Measurements from ENCODE around the gene GNAS. TPM values are rescaled to one million over a fixed set of nuclear protein-coding genes. Genes with fewer than 3 reads are reported as not detected.

The GNAS gene
- total and polyA plus RNA-seq, 9 donors = 1,389 to 3,620 (median 3,139) TPM

DNA sequence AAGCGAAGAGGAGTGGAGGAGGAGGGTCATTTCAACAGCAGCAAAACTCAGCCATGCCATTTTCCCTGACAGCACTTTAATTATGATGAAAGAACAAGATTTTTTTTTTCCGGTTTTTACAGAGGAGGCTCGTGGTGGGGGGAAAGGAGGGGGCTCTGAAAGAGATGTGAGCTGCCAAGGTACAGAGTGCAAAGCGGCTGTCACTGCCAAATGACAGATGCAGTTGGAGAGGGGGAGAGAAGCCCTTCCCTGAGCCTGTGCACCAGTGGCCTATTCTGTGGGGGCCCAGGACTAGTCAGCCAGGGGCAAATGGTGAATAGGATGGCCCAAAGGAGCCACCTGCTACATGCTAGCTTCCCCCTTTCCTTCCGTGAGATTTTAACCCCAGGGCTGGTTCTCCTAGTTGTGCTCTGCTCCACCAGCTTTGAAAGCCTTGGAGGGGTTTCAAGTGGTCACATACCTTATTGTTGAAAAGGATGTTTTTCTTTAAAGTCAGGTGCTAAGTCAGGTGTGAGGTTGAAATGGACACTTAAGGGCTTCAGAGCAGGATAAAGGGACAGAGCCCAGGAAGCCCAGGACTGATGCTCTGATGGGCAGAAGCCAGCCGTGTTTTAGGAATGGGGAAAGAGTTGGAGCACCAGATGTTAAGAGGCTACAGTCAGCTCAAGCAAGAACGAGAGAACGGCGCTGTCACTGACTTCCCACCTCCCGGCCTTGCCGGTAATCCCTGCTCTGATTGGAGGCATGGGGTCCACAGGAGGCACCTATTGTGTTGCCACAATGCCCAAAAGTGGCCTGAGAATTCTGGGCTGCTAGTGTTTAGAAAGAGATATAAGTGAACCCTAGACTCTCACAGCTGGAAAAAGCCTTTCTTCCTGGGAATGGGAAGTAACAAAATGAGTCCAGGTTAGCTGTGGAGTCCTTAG is 24.8 kb downstream of the GNAS start:
- Histone ChIP-seq H3K27me3 (ENCODE audit: control insufficient read depth, insufficient read depth, low read length) (no peaks in the 10 kb centered on the region), H3K4me1 (ENCODE audit: control insufficient read depth, insufficient read depth, low read length) (peaks cover 64% of the 10 kb centered on the region), H3K27ac (ENCODE audit: low read length) (peak overlapping the region; percentile 45), H3K9me3 (replicated peaks; ENCODE audit: control insufficient read depth, low read depth, low read length) (no peaks in the 10 kb centered on the region), H3K36me3 (ENCODE audit: control insufficient read depth, insufficient read depth, low read length) (peaks cover 32% of the 10 kb centered on the region), H3K4me3 (ENCODE audit: low read length) (no peak overlapping the region)
- no peak for DNase-seq
- WGBS (ENCODE audit: insufficient coverage) = 18% methylated on average over 6 of the region's 11 CpGs

DNA sequence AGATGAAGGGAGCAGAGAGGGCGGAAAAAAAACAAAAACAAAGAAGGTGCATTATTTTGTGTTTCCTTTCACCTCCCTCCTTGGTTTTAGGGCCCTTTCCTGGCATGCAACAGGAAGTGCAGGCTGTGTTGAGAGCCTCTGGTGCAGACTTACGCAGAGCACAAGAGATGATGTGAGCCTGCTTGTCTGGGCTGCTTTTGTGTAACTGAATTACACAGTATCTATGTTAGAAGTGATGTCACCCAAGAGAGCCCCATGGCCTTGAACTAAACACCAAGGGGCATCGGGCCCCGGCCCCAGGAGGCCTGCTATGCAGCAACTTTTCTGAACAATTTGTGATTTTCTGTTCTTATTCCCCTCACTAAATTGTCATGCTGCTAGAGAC is 25.5 kb downstream of the GNAS start:
- DNase-seq = no peak
- H3K27me3 ChIP-seq (ENCODE audit: control insufficient read depth, insufficient read depth, low read length) = no peaks in the 10 kb centered on the region
- peaks cover 29% of the 10 kb centered on the region for H3K36me3 ChIP-seq (ENCODE audit: control insufficient read depth, insufficient read depth, low read length)
- H3K4me1 ChIP-seq (ENCODE audit: control insufficient read depth, insufficient read depth, low read length) = peaks cover 65% of the 10 kb centered on the region
- no peak overlapping the region for H3K4me3 ChIP-seq (ENCODE audit: low read length)
- H3K27ac ChIP-seq (ENCODE audit: low read length) = peak overlapping the region; percentile 45
- H3K9me3 ChIP-seq (replicated peaks; ENCODE audit: control insufficient read depth, low read depth, low read length) = no peaks in the 10 kb centered on the region
- no CpG with 5 or more reads among the region's 4 CpGs for WGBS (ENCODE audit: insufficient coverage)

DNA sequence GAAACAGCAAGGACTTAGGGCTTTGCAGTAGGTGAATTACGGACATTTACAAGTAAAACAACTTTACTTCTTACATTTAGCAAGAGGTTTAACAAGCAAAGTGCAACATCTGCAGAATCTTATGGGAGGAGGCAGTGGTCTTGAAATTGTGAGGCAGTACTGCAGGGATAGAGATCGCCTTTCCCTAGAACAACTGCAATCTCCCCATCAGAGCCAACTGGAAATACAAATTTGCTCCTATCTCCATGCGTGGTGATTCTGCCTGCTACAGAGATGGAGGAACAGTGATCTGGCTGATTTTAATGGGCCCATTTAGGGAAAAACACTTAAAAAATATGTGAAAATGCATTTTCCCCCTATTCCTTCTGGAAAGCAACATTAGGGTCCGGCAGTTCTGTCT is 25.9 kb downstream of the GNAS start:
- peaks cover 67% of the 10 kb centered on the region for H3K4me1 ChIP-seq (ENCODE audit: control insufficient read depth, insufficient read depth, low read length)
- no peak overlapping the region for H3K4me3 ChIP-seq (ENCODE audit: low read length)
- DNase-seq = no peak
- peak overlapping the region; percentile 45 for H3K27ac ChIP-seq (ENCODE audit: low read length)
- no peaks in the 10 kb centered on the region for H3K27me3 ChIP-seq (ENCODE audit: control insufficient read depth, insufficient read depth, low read length)
- no peaks in the 10 kb centered on the region for H3K9me3 ChIP-seq (replicated peaks; ENCODE audit: control insufficient read depth, low read depth, low read length)
- WGBS (ENCODE audit: insufficient coverage) = 80% methylated on average over 1 of the region's 4 CpGs
- H3K36me3 ChIP-seq (ENCODE audit: control insufficient read depth, insufficient read depth, low read length) = peaks cover 29% of the 10 kb centered on the region

DNA sequence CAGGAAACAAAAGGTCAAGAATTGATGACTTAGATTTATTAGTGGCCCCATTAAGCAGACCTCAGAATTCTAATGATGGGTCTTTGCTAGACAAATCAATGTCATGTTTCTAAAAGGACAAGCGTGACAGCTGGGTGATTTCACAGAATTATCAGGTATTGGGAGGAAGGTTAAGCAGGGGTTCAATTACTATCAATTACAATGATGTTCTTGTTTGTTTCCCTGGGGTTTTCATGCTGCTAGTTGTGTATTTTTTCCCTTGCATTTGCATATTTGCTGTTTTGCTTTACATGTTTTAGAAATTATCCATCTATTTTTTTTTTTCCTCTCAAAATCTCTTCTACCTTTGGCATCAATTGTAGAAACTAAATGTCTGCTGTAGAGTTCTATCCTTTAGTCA is 27.9 kb downstream of the GNAS start:
- H3K4me3 ChIP-seq (ENCODE audit: low read length) = no peak overlapping the region
- peaks cover 22% of the 10 kb centered on the region for H3K36me3 ChIP-seq (ENCODE audit: control insufficient read depth, insufficient read depth, low read length)
- no CpG with 5 or more reads among the region's 1 CpG for WGBS (ENCODE audit: insufficient coverage)
- no peak overlapping the region for H3K27ac ChIP-seq (ENCODE audit: low read length)
- H3K4me1 ChIP-seq (ENCODE audit: control insufficient read depth, insufficient read depth, low read length) = peaks cover 64% of the 10 kb centered on the region
- no peaks in the 10 kb centered on the region for H3K9me3 ChIP-seq (replicated peaks; ENCODE audit: control insufficient read depth, low read depth, low read length)
- no peak for DNase-seq
- H3K27me3 ChIP-seq (ENCODE audit: control insufficient read depth, insufficient read depth, low read length) = no peaks in the 10 kb centered on the region

DNA sequence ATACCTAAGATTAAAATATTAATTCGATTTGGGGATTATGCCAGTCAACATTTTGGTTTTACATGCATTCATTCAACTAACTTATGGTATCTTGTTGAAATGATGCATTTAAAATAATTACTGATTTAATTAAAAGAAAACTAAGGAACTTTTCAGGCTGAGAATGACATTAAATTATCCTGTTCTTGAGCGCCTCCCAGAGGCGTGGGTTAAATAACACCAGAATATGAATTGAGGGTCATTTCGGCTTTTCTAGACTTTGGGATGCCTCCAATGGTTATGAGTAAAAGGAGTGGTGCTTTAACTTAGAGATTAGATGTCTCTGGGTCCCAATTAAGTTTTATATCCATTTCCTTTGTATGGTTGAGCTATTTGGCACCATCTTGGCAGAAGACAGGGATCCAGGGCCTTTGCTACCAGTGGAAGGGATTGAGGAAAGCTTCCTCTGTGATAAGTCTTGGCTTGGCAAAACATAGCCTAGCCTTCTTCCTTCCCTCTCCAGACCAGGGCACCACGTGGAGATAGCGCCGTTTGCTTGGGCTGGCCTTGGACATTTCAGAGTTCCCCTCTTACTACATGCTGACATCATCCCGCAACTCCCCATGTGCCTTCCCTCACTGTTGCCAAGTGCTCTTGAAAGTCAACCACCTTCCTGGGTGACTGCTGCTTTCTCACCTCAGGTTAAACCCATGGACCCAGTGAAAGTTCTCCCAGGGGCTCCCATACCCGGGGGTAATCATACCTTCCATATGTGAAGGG is 28.7 kb downstream of the GNAS start:
- no peak for DNase-seq
- H3K27ac ChIP-seq (ENCODE audit: low read length) = peak overlapping the region; percentile 21
- H3K36me3 ChIP-seq (ENCODE audit: control insufficient read depth, insufficient read depth, low read length) = peaks cover 19% of the 10 kb centered on the region
- no peaks in the 10 kb centered on the region for H3K9me3 ChIP-seq (replicated peaks; ENCODE audit: control insufficient read depth, low read depth, low read length)
- no peaks in the 10 kb centered on the region for H3K27me3 ChIP-seq (ENCODE audit: control insufficient read depth, insufficient read depth, low read length)
- no peak overlapping the region for H3K4me3 ChIP-seq (ENCODE audit: low read length)
- peaks cover 59% of the 10 kb centered on the region for H3K4me1 ChIP-seq (ENCODE audit: control insufficient read depth, insufficient read depth, low read length)
- 83% methylated on average over 4 of the region's 9 CpGs for WGBS (ENCODE audit: insufficient coverage)

DNA sequence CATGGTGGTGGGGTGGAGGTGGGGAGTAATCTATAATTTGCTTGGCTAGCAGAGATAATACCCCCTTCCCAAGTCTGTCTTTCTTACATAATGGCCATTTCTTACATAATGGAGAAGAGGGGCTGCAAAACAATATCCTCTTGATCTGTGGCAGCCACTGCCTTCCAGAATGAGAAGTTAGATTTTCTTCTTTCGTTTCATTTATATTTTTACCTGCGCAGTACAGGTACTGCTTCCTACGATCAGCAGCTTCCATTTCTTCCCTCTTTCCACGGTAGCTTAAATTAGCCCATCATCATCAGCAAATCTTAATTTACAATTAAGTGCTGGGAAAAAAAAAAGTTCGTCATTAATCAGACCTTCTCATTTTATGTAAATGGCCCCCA is 30.2 kb downstream of the GNAS start:
- Histone ChIP-seq H3K4me1 (ENCODE audit: control insufficient read depth, insufficient read depth, low read length) (peaks cover 45% of the 10 kb centered on the region), H3K27me3 (ENCODE audit: control insufficient read depth, insufficient read depth, low read length) (no peaks in the 10 kb centered on the region), H3K9me3 (replicated peaks; ENCODE audit: control insufficient read depth, low read depth, low read length) (no peaks in the 10 kb centered on the region), H3K27ac (ENCODE audit: low read length) (peak overlapping the region; percentile 50), H3K4me3 (ENCODE audit: low read length) (no peak overlapping the region), H3K36me3 (ENCODE audit: control insufficient read depth, insufficient read depth, low read length) (peaks cover 16% of the 10 kb centered on the region)
- no peak for DNase-seq
- no CpG with 5 or more reads among the region's 5 CpGs for WGBS (ENCODE audit: insufficient coverage)

DNA sequence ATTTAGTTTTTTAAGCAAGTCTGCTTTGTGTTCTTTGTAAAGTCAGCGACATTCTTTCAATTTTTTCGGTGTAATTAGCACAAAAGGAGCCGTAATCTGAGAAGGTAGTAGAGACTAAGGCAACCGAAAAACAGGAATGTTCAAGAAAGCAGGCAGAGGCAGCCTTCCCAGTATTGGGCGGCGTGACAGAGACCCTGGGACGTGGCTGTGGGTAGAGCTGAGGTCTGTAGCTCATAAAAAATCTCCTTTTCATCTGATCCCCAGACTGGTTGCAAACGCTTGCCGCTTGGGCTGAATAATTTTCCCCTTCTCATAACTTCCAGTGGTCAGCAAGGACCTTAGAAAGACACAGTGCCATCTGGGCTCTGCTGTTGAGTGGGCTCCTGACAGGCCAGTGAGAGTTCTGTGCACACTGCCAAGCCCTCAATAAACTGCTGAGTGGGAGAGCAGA is 30.8 kb downstream of the GNAS start:
- Histone ChIP-seq H3K36me3 (ENCODE audit: control insufficient read depth, insufficient read depth, low read length) (peaks cover 13% of the 10 kb centered on the region), H3K4me3 (ENCODE audit: low read length) (no peak overlapping the region), H3K9me3 (replicated peaks; ENCODE audit: control insufficient read depth, low read depth, low read length) (no peaks in the 10 kb centered on the region), H3K27ac (ENCODE audit: low read length) (peak overlapping the region; percentile 50), H3K27me3 (ENCODE audit: control insufficient read depth, insufficient read depth, low read length) (no peaks in the 10 kb centered on the region), H3K4me1 (ENCODE audit: control insufficient read depth, insufficient read depth, low read length) (peaks cover 45% of the 10 kb centered on the region)
- 50% methylated on average over 1 of the region's 9 CpGs for WGBS (ENCODE audit: insufficient coverage)
- DNase-seq = no peak

DNA sequence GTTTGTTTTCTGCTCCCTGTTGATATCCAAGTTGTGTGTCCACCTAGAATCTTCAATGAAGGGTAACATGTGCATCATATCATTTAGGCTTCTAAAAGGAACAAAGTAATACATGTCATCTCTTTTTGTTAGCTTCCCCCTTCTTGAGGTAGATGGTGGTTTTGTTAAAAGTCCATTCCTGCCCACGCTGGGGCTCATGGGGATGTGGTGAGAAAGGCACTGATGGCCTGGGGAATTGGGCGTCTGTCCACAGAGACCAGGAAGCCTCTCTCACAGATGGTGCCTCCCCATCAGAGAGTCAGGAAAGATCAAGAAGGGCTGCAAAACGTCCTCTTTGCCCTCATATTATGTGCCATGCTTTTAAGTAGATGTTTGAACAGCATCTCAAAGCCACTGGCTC is 32.5 kb downstream of the GNAS start:
- no peak for DNase-seq
- whole genome bisulfite sequencing (ENCODE audit: insufficient coverage) = 71% methylated on average over 1 of the region's 3 CpGs

DNA sequence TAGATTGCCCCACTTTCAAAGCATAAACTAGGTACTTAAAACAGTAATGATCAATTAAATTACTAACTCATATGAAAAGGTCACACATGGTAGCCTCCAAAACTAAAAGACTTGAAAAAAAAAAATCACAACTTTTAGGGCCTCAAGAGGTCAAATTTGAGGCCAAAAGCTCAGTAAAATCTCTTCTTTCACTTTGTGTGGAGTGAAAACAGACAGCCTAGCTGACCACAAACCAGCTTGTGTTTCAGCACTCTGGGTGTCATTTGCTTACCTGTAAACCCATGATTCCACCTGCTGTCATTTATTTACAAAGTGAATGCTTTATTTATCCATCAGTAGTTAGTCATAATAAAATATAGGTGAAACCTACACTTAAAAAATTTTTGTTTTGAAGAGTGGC is 34.0 kb downstream of the GNAS start:
- DNase-seq = no peak
- H3K4me1 ChIP-seq (ENCODE audit: control insufficient read depth, insufficient read depth, low read length) = peaks cover 29% of the 10 kb centered on the region
- no peaks in the 10 kb centered on the region for H3K27me3 ChIP-seq (ENCODE audit: control insufficient read depth, insufficient read depth, low read length)
- peaks cover 10% of the 10 kb centered on the region for H3K36me3 ChIP-seq (ENCODE audit: control insufficient read depth, insufficient read depth, low read length)
- no peak overlapping the region for H3K27ac ChIP-seq (ENCODE audit: low read length)
- no peak overlapping the region for H3K4me3 ChIP-seq (ENCODE audit: low read length)
- H3K9me3 ChIP-seq (replicated peaks; ENCODE audit: control insufficient read depth, low read depth, low read length) = no peaks in the 10 kb centered on the region

More for the DNA sequence above, 32.5 kb downstream of the GNAS start:
- H3K9me3 ChIP-seq (replicated peaks; ENCODE audit: control insufficient read depth, low read depth, low read length) = no peaks in the 10 kb centered on the region
- H3K27ac ChIP-seq (ENCODE audit: low read length) = no peak overlapping the region
- H3K4me3 ChIP-seq (ENCODE audit: low read length) = no peak overlapping the region
- peaks cover 39% of the 10 kb centered on the region for H3K4me1 ChIP-seq (ENCODE audit: control insufficient read depth, insufficient read depth, low read length)
- H3K36me3 ChIP-seq (ENCODE audit: control insufficient read depth, insufficient read depth, low read length) = peaks cover 10% of the 10 kb centered on the region
- H3K27me3 ChIP-seq (ENCODE audit: control insufficient read depth, insufficient read depth, low read length) = no peaks in the 10 kb centered on the region

DNA sequence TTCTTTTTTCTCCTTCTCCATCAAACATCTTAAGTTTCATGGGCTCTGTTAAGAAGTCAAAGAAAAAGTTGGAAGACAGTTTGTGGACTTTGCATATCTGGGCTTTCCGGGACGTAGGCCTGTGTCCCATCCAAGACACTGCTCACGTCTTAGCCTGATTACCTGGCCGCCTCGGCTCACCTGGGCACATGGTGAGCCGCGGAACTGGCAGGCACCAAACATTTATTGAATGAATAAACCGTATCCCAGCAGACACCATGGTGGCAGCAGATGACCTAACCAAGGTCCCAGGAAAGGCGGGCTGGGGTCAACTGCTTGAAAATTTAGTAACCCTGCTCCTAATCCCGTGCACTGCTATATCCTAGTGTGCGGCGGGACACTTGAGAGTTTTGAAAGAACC is 35.6 kb downstream of the GNAS start:
- H3K4me1 ChIP-seq (ENCODE audit: control insufficient read depth, insufficient read depth, low read length) = peaks cover 17% of the 10 kb centered on the region
- H3K4me3 ChIP-seq (ENCODE audit: low read length) = peak overlapping the region; percentile 57
- WGBS (ENCODE audit: insufficient coverage) = 63% methylated on average over 12 of the region's 12 CpGs
- H3K9me3 ChIP-seq (replicated peaks; ENCODE audit: control insufficient read depth, low read depth, low read length) = no peaks in the 10 kb centered on the region
- H3K27me3 ChIP-seq (ENCODE audit: control insufficient read depth, insufficient read depth, low read length) = no peaks in the 10 kb centered on the region
- peaks cover 10% of the 10 kb centered on the region for H3K36me3 ChIP-seq (ENCODE audit: control insufficient read depth, insufficient read depth, low read length)
- H3K27ac ChIP-seq (ENCODE audit: low read length) = peak overlapping the region; percentile 75
- no peak for DNase-seq
